ENCODE measurements around the gene HAVCR1. TPM values are rescaled to one million over a fixed set of nuclear protein-coding genes. Genes with fewer than 3 reads are reported as not detected.

HAVCR1 gene
- polyA plus RNA-seq, 4 donors = 0.10 to 1.4 TPM; not detected in 2

- 44 to 60% (median 56%) methylated on average over 4 of the region's 4 CpGs for WGBS, 3 donors
- DNase-seq (no peak), FAIRE-seq (no peak)
- no peaks in the 10 kb centered on the region for H3K27me3 ChIP-seq (ENCODE audit: control insufficient read depth in 3 of 3, insufficient read depth in 3 of 3, low read length in 3 of 3)
- H3K4me3 ChIP-seq (ENCODE audit: low read depth in 1 of 3, low read length in 3 of 3) = no peak overlapping the region
- H3K27ac ChIP-seq (ENCODE audit: low read depth in 1 of 3, low read length in 2 of 3) = no peak overlapping the region
- H3K9me3 ChIP-seq (ENCODE audit: control insufficient read depth in 2 of 2, insufficient read depth in 1 of 2, low read depth in 1 of 2, low read length in 1 of 2) = no peaks in the 10 kb centered on the region
- no peaks in the 10 kb centered on the region for H3K36me3 ChIP-seq (ENCODE audit: control insufficient read depth in 3 of 3, insufficient read depth in 2 of 3, low read depth in 1 of 3, low read length in 3 of 3)
- H3K4me1 ChIP-seq (ENCODE audit: control insufficient read depth in 3 of 3, insufficient read depth in 2 of 3, low read depth in 1 of 3, low read length in 2 of 3) = no peaks in the 10 kb centered on the region
Observed at GRCh38 chr5:157076558-157076957, 17.6 kb upstream of the HAVCR1 start.

- Histone ChIP-seq H3K36me3 (ENCODE audit: control insufficient read depth in 3 of 3, insufficient read depth in 2 of 3, low read depth in 1 of 3, low read length in 3 of 3) (no peaks in the 10 kb centered on the region), H3K9me3 (ENCODE audit: control insufficient read depth in 2 of 2, insufficient read depth in 1 of 2, low read depth in 1 of 2, low read length in 1 of 2) (no peaks in the 10 kb centered on the region), H3K27ac (ENCODE audit: low read depth in 1 of 3, low read length in 2 of 3) (no peak overlapping the region), H3K27me3 (ENCODE audit: control insufficient read depth in 3 of 3, insufficient read depth in 3 of 3, low read length in 3 of 3) (no peaks in the 10 kb centered on the region), H3K4me1 (ENCODE audit: control insufficient read depth in 3 of 3, insufficient read depth in 2 of 3, low read depth in 1 of 3, low read length in 2 of 3) (peaks cover 0 to 11% (median 0%) of the 10 kb centered on the region in 3 donors), H3K4me3 (ENCODE audit: low read depth in 1 of 3, low read length in 3 of 3) (no peak overlapping the region)
- no peak for DNase-seq
- WGBS, 3 donors = 36 to 49% (median 37%) methylated on average over 3 of the region's 3 CpGs
- FAIRE-seq = no peak
Observed at GRCh38 chr5:157072508-157072907, 13.6 kb upstream of the HAVCR1 start.

- no peaks in the 10 kb centered on the region for H3K36me3 ChIP-seq (ENCODE audit: control insufficient read depth in 3 of 3, insufficient read depth in 2 of 3, low read depth in 1 of 3, low read length in 3 of 3)
- DNase-seq (peak in 1 of 2 donors; percentile 83), FAIRE-seq (no peak)
- no peaks in the 10 kb centered on the region for H3K27me3 ChIP-seq (ENCODE audit: control insufficient read depth in 3 of 3, insufficient read depth in 3 of 3, low read length in 3 of 3)
- peaks cover 0 to 25% (median 0%) of the 10 kb centered on the region in 3 donors for H3K4me1 ChIP-seq (ENCODE audit: control insufficient read depth in 3 of 3, insufficient read depth in 2 of 3, low read depth in 1 of 3, low read length in 2 of 3)
- H3K9me3 ChIP-seq (ENCODE audit: control insufficient read depth in 2 of 2, insufficient read depth in 1 of 2, low read depth in 1 of 2, low read length in 1 of 2) = no peaks in the 10 kb centered on the region
- no peak overlapping the region for H3K4me3 ChIP-seq (ENCODE audit: low read depth in 1 of 3, low read length in 3 of 3)
- H3K27ac ChIP-seq (ENCODE audit: low read depth in 1 of 3, low read length in 2 of 3) = peak overlapping the region in 1 of 3 donors; percentile 69
- 56 to 69% (median 66%) methylated on average over 3 of the region's 3 CpGs for WGBS, 3 donors
Observed at GRCh38 chr5:157069949-157070348, 11.0 kb upstream of the HAVCR1 start.

- Histone ChIP-seq H3K36me3 (ENCODE audit: control insufficient read depth in 3 of 3, insufficient read depth in 2 of 3, low read depth in 1 of 3, low read length in 3 of 3) (no peaks in the 10 kb centered on the region), H3K9me3 (ENCODE audit: control insufficient read depth in 2 of 2, insufficient read depth in 1 of 2, low read depth in 1 of 2, low read length in 1 of 2) (no peaks in the 10 kb centered on the region), H3K4me3 (ENCODE audit: low read depth in 1 of 3, low read length in 3 of 3) (no peak overlapping the region), H3K27ac (ENCODE audit: low read depth in 1 of 3, low read length in 2 of 3) (no peak overlapping the region), H3K27me3 (ENCODE audit: control insufficient read depth in 3 of 3, insufficient read depth in 3 of 3, low read length in 3 of 3) (no peaks in the 10 kb centered on the region), H3K4me1 (ENCODE audit: control insufficient read depth in 3 of 3, insufficient read depth in 2 of 3, low read depth in 1 of 3, low read length in 2 of 3) (peaks cover 0 to 31% (median 0%) of the 10 kb centered on the region in 3 donors)
- DNase-seq (no peak), FAIRE-seq (no peak)
- 90 to 92% (median 91%) methylated on average over 5 of the region's 5 CpGs for WGBS, 3 donors
Observed at GRCh38 chr5:157068785-157069184, 9.9 kb upstream of the HAVCR1 start.

- Histone ChIP-seq H3K4me3 (ENCODE audit: low read depth in 1 of 3, low read length in 3 of 3) (no peak overlapping the region), H3K27me3 (ENCODE audit: control insufficient read depth in 3 of 3, insufficient read depth in 3 of 3, low read length in 3 of 3) (no peaks in the 10 kb centered on the region), H3K27ac (ENCODE audit: low read depth in 1 of 3, low read length in 2 of 3) (no peak overlapping the region), H3K4me1 (ENCODE audit: control insufficient read depth in 3 of 3, insufficient read depth in 2 of 3, low read depth in 1 of 3, low read length in 2 of 3) (peaks cover 0 to 35% (median 0%) of the 10 kb centered on the region in 3 donors), H3K9me3 (ENCODE audit: control insufficient read depth in 2 of 2, insufficient read depth in 1 of 2, low read depth in 1 of 2, low read length in 1 of 2) (no peaks in the 10 kb centered on the region), H3K36me3 (ENCODE audit: control insufficient read depth in 3 of 3, insufficient read depth in 2 of 3, low read depth in 1 of 3, low read length in 3 of 3) (no peaks in the 10 kb centered on the region)
- 83 to 93% (median 93%) methylated on average over 5 of the region's 5 CpGs for WGBS, 3 donors
- DNase-seq (no peak), FAIRE-seq (no peak)
Observed at GRCh38 chr5:157068339-157068738, 9.4 kb upstream of the HAVCR1 start.

- H3K27me3 ChIP-seq (ENCODE audit: control insufficient read depth in 3 of 3, insufficient read depth in 3 of 3, low read length in 3 of 3) = no peaks in the 10 kb centered on the region
- H3K36me3 ChIP-seq (ENCODE audit: control insufficient read depth in 3 of 3, insufficient read depth in 2 of 3, low read depth in 1 of 3, low read length in 3 of 3) = no peaks in the 10 kb centered on the region
- 59 to 67% (median 67%) methylated on average over 2 of the region's 2 CpGs for WGBS, 3 donors
- H3K4me3 ChIP-seq (ENCODE audit: low read depth in 1 of 3, low read length in 3 of 3) = no peak overlapping the region
- peaks cover 0 to 37% (median 0%) of the 10 kb centered on the region in 3 donors for H3K4me1 ChIP-seq (ENCODE audit: control insufficient read depth in 3 of 3, insufficient read depth in 2 of 3, low read depth in 1 of 3, low read length in 2 of 3)
- DNase-seq (peak in 1 of 2 donors; percentile 39), FAIRE-seq (no peak)
- H3K9me3 ChIP-seq (ENCODE audit: control insufficient read depth in 2 of 2, insufficient read depth in 1 of 2, low read depth in 1 of 2, low read length in 1 of 2) = no peaks in the 10 kb centered on the region
- no peak overlapping the region for H3K27ac ChIP-seq (ENCODE audit: low read depth in 1 of 3, low read length in 2 of 3)
Observed at GRCh38 chr5:157067005-157067404, 8.1 kb upstream of the HAVCR1 start.

GRCh38 chr5:157066080-157066479 is 7.2 kb upstream of the HAVCR1 start:
- Histone ChIP-seq H3K27me3 (ENCODE audit: control insufficient read depth in 3 of 3, insufficient read depth in 3 of 3, low read length in 3 of 3) (no peaks in the 10 kb centered on the region), H3K27ac (ENCODE audit: low read depth in 1 of 3, low read length in 2 of 3) (no peak overlapping the region), H3K4me1 (ENCODE audit: control insufficient read depth in 3 of 3, insufficient read depth in 2 of 3, low read depth in 1 of 3, low read length in 2 of 3) (peaks cover 0 to 37% (median 0%) of the 10 kb centered on the region in 3 donors), H3K4me3 (ENCODE audit: low read depth in 1 of 3, low read length in 3 of 3) (no peak overlapping the region), H3K36me3 (ENCODE audit: control insufficient read depth in 3 of 3, insufficient read depth in 2 of 3, low read depth in 1 of 3, low read length in 3 of 3) (no peaks in the 10 kb centered on the region), H3K9me3 (ENCODE audit: control insufficient read depth in 2 of 2, insufficient read depth in 1 of 2, low read depth in 1 of 2, low read length in 1 of 2) (no peaks in the 10 kb centered on the region)
- FAIRE-seq = no peak
- 73 to 81% (median 76%) methylated on average over 2 of the region's 2 CpGs for WGBS, 3 donors
- peak in 1 of 2 donors; percentile 32 for DNase-seq

GRCh38 chr5:157063776-157064430 is 5.0 kb upstream of the HAVCR1 start:
- H3K9me3 ChIP-seq (ENCODE audit: control insufficient read depth in 2 of 2, insufficient read depth in 1 of 2, low read depth in 1 of 2, low read length in 1 of 2) = no peaks in the 10 kb centered on the region
- DNase-seq (peak in 1 of 2 donors; percentile 76), FAIRE-seq (no peak)
- no peak overlapping the region for H3K4me3 ChIP-seq (ENCODE audit: low read depth in 1 of 3, low read length in 3 of 3)
- H3K27me3 ChIP-seq (ENCODE audit: control insufficient read depth in 3 of 3, insufficient read depth in 3 of 3, low read length in 3 of 3) = no peaks in the 10 kb centered on the region
- H3K27ac ChIP-seq (ENCODE audit: low read depth in 1 of 3, low read length in 2 of 3) = peak overlapping the region in 1 of 3 donors; percentile 74
- WGBS, 3 donors = 44 to 72% (median 47%) methylated on average over 4 of the region's 4 CpGs
- no peaks in the 10 kb centered on the region for H3K36me3 ChIP-seq (ENCODE audit: control insufficient read depth in 3 of 3, insufficient read depth in 2 of 3, low read depth in 1 of 3, low read length in 3 of 3)
- H3K4me1 ChIP-seq (ENCODE audit: control insufficient read depth in 3 of 3, insufficient read depth in 2 of 3, low read depth in 1 of 3, low read length in 2 of 3) = peaks cover 0 to 27% (median 0%) of the 10 kb centered on the region in 3 donors

- H3K27ac ChIP-seq (ENCODE audit: low read depth in 1 of 3, low read length in 2 of 3) = no peak overlapping the region
- no peak for DNase-seq
Observed at GRCh38 chr5:157059891-157060290, 975 bp upstream of the HAVCR1 start.

More at GRCh38 chr5:157059891-157060290, 975 bp upstream of the HAVCR1 start:
- Histone ChIP-seq H3K27me3 (ENCODE audit: control insufficient read depth in 3 of 3, insufficient read depth in 3 of 3, low read length in 3 of 3) (no peaks in the 10 kb centered on the region), H3K4me1 (ENCODE audit: control insufficient read depth in 3 of 3, insufficient read depth in 2 of 3, low read depth in 1 of 3, low read length in 2 of 3) (peaks cover 0 to 18% (median 0%) of the 10 kb centered on the region in 3 donors), H3K36me3 (ENCODE audit: control insufficient read depth in 3 of 3, insufficient read depth in 2 of 3, low read depth in 1 of 3, low read length in 3 of 3) (no peaks in the 10 kb centered on the region), H3K9me3 (ENCODE audit: control insufficient read depth in 2 of 2, insufficient read depth in 1 of 2, low read depth in 1 of 2, low read length in 1 of 2) (no peaks in the 10 kb centered on the region), H3K4me3 (ENCODE audit: low read depth in 1 of 3, low read length in 3 of 3) (no peak overlapping the region)
- WGBS, 3 donors = 77 to 98% (median 90%) methylated on average over 3 of the region's 3 CpGs
- no peak for FAIRE-seq

Measured in small intestine (tissue), 7 donors.